K562 (cell line): ENCODE data around the gene CUTC. TPM values are rescaled to one million over a fixed set of nuclear protein-coding genes. Genes with fewer than 3 reads are reported as not detected.

ENCODE experiments used
- CBFB ChIP-seq: sonication (generic); formaldehyde crosslinking; IDR thresholded peaks from 2 replicates; pipeline ENCODE4 v1.4.0; 2020; ENCODE audit warnings: mild to moderate bottlenecking, missing genetic modification reagents
- DACH1 ChIP-seq: fragments of 450-650 bp; IDR thresholded peaks from 2 replicates; pipeline ENCODE4 v1.6.1; 2018; ENCODE audit not compliant: partially characterized antibody
- HEY1 ChIP-seq: fragments of 250-450 bp; sonication (Bioruptor Pico); IDR thresholded peaks from 2 replicates; pipeline ENCODE4 v1.5.0; 2020; ENCODE audit warnings: mild to moderate bottlenecking, moderate library complexity, borderline replicate concordance
- LEF1 ChIP-seq: fragments of 450-650 bp; IDR thresholded peaks from 2 replicates; pipeline ENCODE4 v1.6.1; 2016; ENCODE audit warnings: mild to moderate bottlenecking
- MEIS2 ChIP-seq: fragments of 450-650 bp; IDR thresholded peaks from 2 replicates; pipeline ENCODE4 v1.6.1; 2014; ENCODE audit warnings: mild to moderate bottlenecking; ENCODE audit not compliant: partially characterized antibody
- NFYB ChIP-seq: IDR thresholded peaks from 2 replicates; pipeline ENCODE4 v1.6.1; 2011; ENCODE audit warnings: mild to moderate bottlenecking, moderate library complexity; ENCODE audit not compliant: insufficient read length; ENCODE audit errors: extremely low read depth
- NUFIP1 ChIP-seq: fragments of 450-650 bp; IDR thresholded peaks from 2 replicates; pipeline ENCODE4 v1.6.1; 2018; ENCODE audit not compliant: partially characterized antibody
- PYGO2 ChIP-seq: fragments of 450-650 bp; IDR thresholded peaks from 2 replicates; pipeline ENCODE4 v1.6.1; 2016; ENCODE audit warnings: mild to moderate bottlenecking, missing genetic modification characterization, moderate library complexity, missing compliant biosample characterization
- RBM17 ChIP-seq: fragments of 200-400 bp; formaldehyde crosslinking; IDR thresholded peaks from 2 replicates; pipeline ENCODE4 v1.6.1; 2017; ENCODE audit warnings: low read depth, mild to moderate bottlenecking, low read length, borderline replicate concordance
- RBM25 ChIP-seq: fragments of 200-400 bp; formaldehyde crosslinking; IDR thresholded peaks from 2 replicates; pipeline ENCODE4 v1.6.1; 2018; ENCODE audit warnings: low read length, low read depth, moderate library complexity; ENCODE audit not compliant: severe bottlenecking
- SMAD3 ChIP-seq: fragments of 450-650 bp; formaldehyde crosslinking; conservative IDR thresholded peaks from 2 replicates; pipeline ENCODE4 v1.4.0; 2020; ENCODE audit warnings: mild to moderate bottlenecking
- ZNF197 ChIP-seq: fragments of 200-800 bp; sonication (Bioruptor generic); IDR thresholded peaks from 2 replicates; pipeline ENCODE4 v1.6.1; 2016; ENCODE audit warnings: low read depth, missing genetic modification characterization, missing compliant biosample characterization
- ZNF395 ChIP-seq: fragments of 200-800 bp; sonication (Bioruptor generic); IDR thresholded peaks from 2 replicates; pipeline ENCODE4 v1.6.1; 2017; ENCODE audit warnings: missing genetic modification characterization, missing compliant biosample characterization
- ZNF445 ChIP-seq: fragments of 250-450 bp; sonication (Bioruptor Pico); IDR thresholded peaks from 2 replicates; pipeline ENCODE4 v1.4.0; 2020; ENCODE audit warnings: low read depth, mild to moderate bottlenecking, moderate library complexity
- ZNF592 ChIP-seq: fragments of 450-650 bp; IDR thresholded peaks from 2 replicates; pipeline ENCODE4 v1.6.1; 2017; ENCODE audit warnings: antibody characterized with exemption, mild to moderate bottlenecking
- ZNF75A ChIP-seq: fragments of 450-650 bp; formaldehyde crosslinking; IDR thresholded peaks from 2 replicates; pipeline ENCODE4 v1.4.0; 2020; ENCODE audit warnings: mild to moderate bottlenecking
- polyA plus RNA-seq, 8 experiments: library from polyadenylated mRNA; depleted of rRNA in 4 of 8; stranded (reverse) in 5 of 8; unstranded in 3 of 8; fragments of >200 nt; fragmentation: Nextera tagmentation in 2 of 8; fragmentation: Illumina TruSeq in 1 of 8; extraction: Ambion mirVana in 2 of 8; extraction: Trizol in 1 of 8; gene quantifications; 2 replicates each; pipeline versions ENCODE4 v1.2.1 to v1.2.3, GENCODE V29; 2011 to 2014; ENCODE audit warnings: inconsistent platforms in 1 of 8, missing spikeins in 1 of 8
- total RNA-seq, 7 experiments: library from RNA; depleted of rRNA in 6 of 7; stranded (reverse); fragments of >200 nt in 6 of 7; fragmentation: Illumina TruSeq in 2 of 7; extraction: Trizol in 2 of 7; gene quantifications; 2 replicates each; pipeline versions ENCODE4 v1.2.1 to v1.2.3, GENCODE V29; 2011 to 2021; ENCODE audit warnings: low replicate concordance in 1 of 7

The CUTC gene
- total and polyA plus RNA-seq, 9 of the 15 experiments (the other 6 are each of a cell fraction or from before 2014, with no cell fraction given), result 18.6 to 69.3 (median 32.3) TPM

- TF ChIP-seq HEY1 (CRISPR knock-in tag) (no peak), CBFB (no peak), PYGO2 (tag) (no peak), ZNF395 (CRISPR knock-in tag) (peak; percentile 35; the same call in 1 of the 2 replicates), ZNF592 (peak; percentile 19; the same call in 1 of the 2 replicates), ZNF75A (no peak), ZNF197 (CRISPR knock-in tag) (no peak), MEIS2 (peak; percentile 9), SMAD3 (CRISPR knock-in tag) (no peak), DACH1 (peak; percentile 32), ZNF445 (CRISPR knock-in tag) (no peak), NFYB (no peak), RBM25 (no peak), RBM17 (no peak), NUFIP1 (no peak), LEF1 (no peak)
These were observed 22.4 kb upstream of the CUTC start (continued) for GRCh38 chr10:99709480-99710229.
